HFF-Myc (cell line): ENCODE data around the gene TSFM.

Experiments used
- DNase-seq: peaks from one replicate; pipeline ENCODE4 v3.0.0-alpha.2; 2011; ENCODE audit warnings: low read depth; ENCODE audit errors: extremely low read depth
- H3K4me3 ChIP-seq: replicated peaks from 2 replicates; pipeline ENCODE4 v1.5.1; 2011; ENCODE audit warnings: low read depth, mild to moderate bottlenecking, control low read depth, low read length
- CTCF ChIP-seq: IDR thresholded peaks from 2 replicates; pipeline ENCODE4 v1.5.1; 2012; ENCODE audit warnings: mild to moderate bottlenecking, low read depth, low read length, control low read depth; ENCODE audit errors: missing control alignments

Gene TSFM

DNA sequence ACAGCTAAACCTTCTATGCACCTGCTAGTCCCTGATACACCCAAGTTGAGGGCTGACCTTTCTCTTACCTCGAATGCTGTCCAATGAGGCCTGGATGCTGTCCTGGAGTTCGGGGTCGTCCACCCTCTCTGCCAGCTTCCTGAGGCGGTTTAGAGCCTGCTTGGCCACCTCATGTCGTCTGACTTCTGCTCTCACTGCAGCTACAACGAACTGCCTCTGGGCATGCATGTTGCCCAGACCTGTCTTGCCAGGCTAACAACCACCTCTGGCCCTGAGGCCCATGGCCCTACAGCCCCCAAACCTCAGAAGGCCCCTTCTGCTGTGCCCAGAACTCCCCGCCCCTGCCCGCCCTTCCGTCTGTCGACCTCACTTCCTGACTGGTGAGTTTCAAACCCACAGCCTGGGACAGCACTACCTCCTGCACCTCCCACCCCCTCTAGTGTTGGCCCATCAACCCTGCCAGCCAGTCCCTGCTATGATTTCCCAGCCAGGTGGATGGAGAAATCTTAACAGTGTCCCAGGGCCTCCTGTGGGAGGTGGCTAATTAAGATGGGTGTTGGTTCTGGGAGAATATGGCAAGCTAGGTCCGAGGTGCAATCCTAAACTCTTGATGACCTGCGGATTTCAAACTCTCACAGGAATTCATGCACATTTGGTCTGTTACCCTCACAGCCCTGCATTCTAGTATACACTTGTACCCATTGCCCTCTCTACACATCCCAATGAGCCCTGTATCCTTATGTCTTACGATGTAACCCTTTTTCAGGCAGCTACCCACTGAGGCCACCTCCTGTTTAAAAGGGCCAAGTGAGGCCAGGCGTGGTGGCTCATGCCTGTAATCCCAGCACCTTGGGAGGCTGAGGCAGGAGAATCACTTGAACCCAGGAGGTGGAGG lies 40.5 kb upstream of the TSFM start:
- H3K4me3 ChIP-seq = no peak overlapping the region
- no peak for DNase-seq
- TF ChIP-seq CTCF = no peak

GRCh38 chr12:57743769-57744168 lies 38.8 kb upstream of the TSFM start:
- no peak for TF ChIP-seq CTCF
- DNase-seq = no peak
- no peak overlapping the region for H3K4me3 ChIP-seq

- DNase-seq = no peak
- peak overlapping the region; percentile 59 for H3K4me3 ChIP-seq
- TF ChIP-seq CTCF = no peak
These were observed 38.3 kb upstream of the TSFM start for GRCh38 chr12:57744194-57744776.

DNA sequence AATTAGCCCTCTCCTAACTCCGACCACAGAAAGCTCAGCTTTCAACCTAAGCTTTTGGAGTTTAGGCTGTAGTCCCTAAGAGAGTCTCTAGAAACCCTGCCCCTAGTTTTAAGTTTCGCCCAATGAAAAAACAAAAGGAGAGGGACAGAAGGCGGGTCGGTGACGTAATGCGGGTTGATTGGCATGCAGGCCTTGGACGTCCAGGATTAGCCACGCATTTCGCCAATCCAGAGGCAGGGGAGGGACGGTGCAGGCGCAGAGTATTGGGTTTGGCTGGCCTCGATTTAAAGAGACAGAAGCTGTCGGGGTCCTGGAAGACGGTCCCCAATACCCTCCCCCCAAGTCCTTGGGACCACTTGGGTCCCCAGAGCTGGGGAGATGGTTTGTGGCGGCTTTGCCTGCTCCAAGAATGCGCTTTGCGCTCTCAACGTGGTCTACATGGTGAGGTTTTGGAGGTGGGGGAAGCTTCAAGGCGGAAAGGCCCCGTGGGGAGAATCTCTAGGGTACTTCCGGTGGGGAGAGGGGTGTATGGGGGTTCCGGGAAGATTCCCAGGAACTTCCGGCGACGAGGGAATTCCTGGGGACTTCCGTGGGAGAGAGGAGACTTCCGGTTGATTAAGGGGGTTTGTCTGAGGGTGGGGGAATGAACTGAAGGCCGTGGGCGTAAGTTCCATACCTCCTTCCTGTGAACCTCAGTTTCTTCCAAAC lies 37.7 kb upstream of the TSFM start, which contains the start of gene TSPAN31:
TSPAN31 (plus strand) TSS at position 263 of the 708 bp plus-strand sequence; CDS start at position 379, 116 bp downstream.
- H3K4me3 ChIP-seq = peak within 1 kb of the TSS; percentile 59
- DNase-seq = peak; percentile 94
- TF ChIP-seq CTCF = no peak

DNA sequence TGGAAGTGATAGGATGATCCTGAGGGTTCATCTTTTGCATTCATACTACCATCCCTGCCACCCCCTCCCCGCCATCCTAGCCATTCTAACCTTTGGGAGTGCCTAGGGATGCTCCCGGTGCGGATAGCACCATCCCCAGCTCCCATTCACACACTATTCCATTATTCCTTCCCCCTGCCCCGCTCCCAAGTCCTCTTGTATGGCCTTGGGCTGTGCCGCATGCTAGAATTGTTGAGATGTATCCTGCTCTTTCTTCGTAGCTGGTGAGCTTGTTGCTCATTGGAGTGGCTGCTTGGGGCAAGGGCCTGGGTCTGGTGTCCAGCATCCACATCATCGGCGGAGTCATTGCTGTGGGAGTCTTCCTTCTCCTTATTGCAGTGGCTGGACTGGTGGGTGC lies 37.1 kb upstream of the TSFM start:
- no peak for DNase-seq
- peak overlapping the region; percentile 59 for H3K4me3 ChIP-seq
- no peak for TF ChIP-seq CTCF

DNA sequence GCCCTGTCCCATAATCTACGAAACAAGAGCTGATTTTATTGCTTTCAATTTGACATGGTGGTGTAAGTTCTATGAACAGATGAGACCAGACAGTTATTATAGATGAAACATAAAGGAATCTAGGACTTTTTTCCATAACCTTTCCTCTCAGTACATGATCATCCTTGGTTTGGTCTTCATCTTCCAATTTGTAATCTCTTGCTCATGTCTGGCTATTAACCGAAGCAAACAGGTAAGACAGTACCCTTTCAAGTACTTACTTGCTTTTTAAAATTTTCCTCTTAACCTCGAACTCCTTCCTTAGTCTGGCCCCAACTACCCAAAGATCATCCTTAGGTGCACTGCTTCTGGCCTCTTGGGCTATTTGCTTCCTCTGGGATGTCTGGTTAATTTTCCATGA lies 36.6 kb upstream of the TSFM start:
- TF ChIP-seq CTCF = no peak
- no peak for DNase-seq
- 0 out of 2 replicates have a peak overlapping the region, but pooled peaks have one; percentile 59 for H3K4me3 ChIP-seq
